ENCODE measurements around the gene RAD50. TPM values are rescaled to one million over a fixed set of nuclear protein-coding genes. Genes with fewer than 3 reads are reported as not detected.
"Not testable (repeated sequence)": the region's sequence is repeated elsewhere in the genome, so short reads cannot be mapped to it uniquely, and the experiment has no call there.

Gene RAD50
- total RNA-seq, 1 donor from 2014 or later: 37.4 TPM

DNA sequence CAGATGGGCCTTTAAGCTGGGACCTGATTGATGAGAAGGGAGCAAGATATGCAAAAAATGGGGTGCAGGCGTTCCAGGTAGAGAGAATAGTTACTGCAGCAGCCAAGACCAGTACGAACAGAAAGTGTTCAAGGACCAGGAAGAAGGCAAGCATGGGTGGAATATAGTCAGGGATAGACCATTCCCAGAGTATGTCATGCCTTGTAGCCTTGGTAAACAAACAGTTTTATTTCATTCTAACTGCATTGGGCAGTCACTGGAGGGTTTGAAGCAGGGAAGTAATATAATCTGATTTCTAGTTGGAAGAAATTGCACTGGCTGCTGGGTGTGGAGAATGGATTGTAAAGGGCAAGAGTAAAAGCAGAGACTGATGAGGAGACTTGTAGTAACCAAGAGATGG is 70.7 kb downstream of the RAD50 start:
- H3K36me3 Mint-ChIP-seq (ENCODE audit: low read depth): peaks cover 54% of the 10 kb centered on the region
- H3K4me1 Mint-ChIP-seq: peaks cover 39% of the 10 kb centered on the region
- intact Hi-C loops (cut with micrococcal nuclease): no loop called here

DNA sequence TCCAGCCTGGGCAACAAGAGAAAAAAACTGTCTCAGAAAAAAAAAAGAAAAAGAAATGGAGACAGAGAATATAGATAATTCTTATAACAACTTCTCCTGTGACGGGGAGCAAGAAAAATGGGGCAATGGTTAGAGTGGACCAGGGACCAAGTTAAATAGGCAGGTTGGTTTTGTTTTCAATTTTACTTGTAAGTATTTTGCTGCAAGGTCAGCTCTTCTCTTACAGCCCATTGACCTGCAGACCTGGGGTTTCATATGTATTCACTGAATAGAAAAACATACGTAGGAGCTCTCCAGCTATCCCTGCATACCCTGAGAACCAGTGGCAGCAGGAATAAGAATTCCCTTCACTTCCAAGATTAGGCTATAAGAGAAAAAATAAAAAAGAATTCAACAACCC is 72.0 kb downstream of the RAD50 start:
- intact Hi-C loops (cut with micrococcal nuclease): no loop called here
- no peak for DNase-seq
- no peak overlapping the region for H3K4me3 Mint-ChIP-seq
- H3K9me3 Mint-ChIP-seq: no peaks in the 10 kb centered on the region
- H3K27me3 Mint-ChIP-seq: no peaks in the 10 kb centered on the region
- peaks cover 47% of the 10 kb centered on the region for H3K36me3 Mint-ChIP-seq (ENCODE audit: low read depth)
- peaks cover 35% of the 10 kb centered on the region for H3K4me1 Mint-ChIP-seq
- H3K27ac Mint-ChIP-seq: peak overlapping the region; percentile 86

More for the DNA sequence above, 70.7 kb downstream of the RAD50 start:
- peak overlapping the region; percentile 29 for H3K27ac Mint-ChIP-seq
- no peak for DNase-seq
- no peak overlapping the region for H3K4me3 Mint-ChIP-seq
- H3K27me3 Mint-ChIP-seq: no peaks in the 10 kb centered on the region
- no peaks in the 10 kb centered on the region for H3K9me3 Mint-ChIP-seq

DNA sequence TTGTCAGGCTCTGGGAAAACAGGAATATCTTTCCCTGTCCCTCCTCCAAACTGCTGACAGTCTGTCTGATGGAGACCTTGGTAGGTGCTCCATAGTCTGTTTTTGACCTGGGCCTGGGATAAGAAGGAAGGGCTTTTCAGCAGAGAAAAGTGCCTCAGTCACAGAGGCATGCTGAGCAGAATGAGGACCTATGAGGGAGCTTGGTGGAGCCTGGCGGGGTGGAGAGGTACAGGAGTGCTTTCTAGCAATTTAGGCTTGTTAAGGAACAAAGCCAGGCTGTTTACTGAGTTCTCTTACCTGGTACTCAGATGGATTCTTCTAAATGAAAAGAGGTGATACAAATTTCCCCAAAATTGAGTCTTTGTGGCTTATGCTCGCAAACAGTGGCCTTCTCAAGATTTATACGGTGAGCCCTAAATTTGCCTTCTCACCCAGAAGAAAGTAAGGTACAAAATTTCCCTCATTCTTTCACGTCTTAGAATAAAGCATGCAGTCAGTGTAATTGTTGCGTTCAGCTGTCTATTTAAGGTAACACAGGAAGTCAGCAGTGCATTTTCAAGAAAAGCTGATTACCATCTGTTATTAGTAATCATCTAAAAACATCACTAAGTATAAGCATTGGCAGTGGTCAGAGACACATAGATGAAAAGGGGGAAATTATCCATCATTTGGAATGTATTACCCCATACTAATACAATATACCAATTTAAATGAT is 72.6 kb downstream of the RAD50 start:
- Mint-ChIP-seq H3K4me3 (peak overlapping the region; percentile 28), H3K27ac (peak overlapping the region; percentile 86), H3K4me1 (peaks cover 36% of the 10 kb centered on the region), H3K36me3 (ENCODE audit: low read depth) (peaks cover 52% of the 10 kb centered on the region), H3K9me3 (no peaks in the 10 kb centered on the region), H3K27me3 (no peaks in the 10 kb centered on the region)
- DNase-seq: peak; percentile 65
- intact Hi-C loops (cut with micrococcal nuclease): no loop called here

DNA sequence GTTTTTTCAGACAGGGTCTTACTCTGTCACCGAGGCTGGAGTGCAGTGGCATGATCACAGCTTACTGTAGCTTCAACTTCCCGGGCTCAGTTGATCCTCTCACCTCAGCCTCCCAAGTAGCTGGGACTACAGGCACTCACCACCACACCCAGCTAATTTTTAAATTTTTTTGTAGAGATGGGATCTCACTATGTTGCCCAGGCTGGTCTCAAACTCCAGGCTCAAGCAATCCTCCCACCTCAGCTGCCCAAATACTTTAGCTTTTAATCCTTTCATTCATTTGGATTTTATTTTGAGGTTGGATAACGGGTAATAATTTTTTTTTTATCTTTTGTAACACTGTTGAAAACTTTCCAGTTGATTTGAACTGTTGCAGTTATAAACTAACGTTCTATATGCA is 76.8 kb downstream of the RAD50 start:
- peaks cover 61% of the 10 kb centered on the region for H3K4me1 Mint-ChIP-seq
- DNase-seq; intact Hi-C loops (cut with micrococcal nuclease); H3K27me3 Mint-ChIP-seq; H3K9me3 Mint-ChIP-seq; H3K4me3 Mint-ChIP-seq: not testable (repeated sequence)
- peaks cover 62% of the 10 kb centered on the region for H3K36me3 Mint-ChIP-seq (ENCODE audit: low read depth)
- H3K27ac Mint-ChIP-seq: peak overlapping the region; percentile 29

DNA sequence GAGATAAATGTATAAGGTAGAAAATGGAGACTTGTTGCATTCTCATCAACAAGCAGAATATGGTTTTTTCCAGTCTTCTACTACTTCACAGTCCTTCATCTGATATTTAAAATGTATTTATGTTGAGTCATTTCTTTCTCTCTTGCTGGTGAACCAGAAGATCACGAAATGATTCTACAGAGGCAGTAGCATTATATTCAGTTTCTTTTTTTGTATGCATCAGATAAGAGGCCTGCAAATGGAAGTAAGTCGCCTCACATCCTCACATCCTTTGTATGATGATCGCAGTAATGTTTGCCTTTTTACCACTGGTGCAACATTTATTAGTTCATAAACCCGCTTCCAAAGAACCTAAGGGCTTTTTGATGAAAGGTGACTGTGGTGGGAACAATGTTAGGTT is 79.1 kb downstream of the RAD50 start:
- Mint-ChIP-seq H3K4me3 (peak overlapping the region; percentile 47), H3K36me3 (ENCODE audit: low read depth) (peaks cover 66% of the 10 kb centered on the region), H3K27me3 (no peaks in the 10 kb centered on the region), H3K4me1 (peaks cover 65% of the 10 kb centered on the region), H3K9me3 (no peaks in the 10 kb centered on the region), H3K27ac (peak overlapping the region; percentile 92)
- intact Hi-C loops (cut with micrococcal nuclease): loop anchor here (1.0 to 5.0 kb wide), 7 partner anchors 13 to 614 kb away; partner anchors contain the start of gene IL13
- peak; percentile 77 for DNase-seq

DNA sequence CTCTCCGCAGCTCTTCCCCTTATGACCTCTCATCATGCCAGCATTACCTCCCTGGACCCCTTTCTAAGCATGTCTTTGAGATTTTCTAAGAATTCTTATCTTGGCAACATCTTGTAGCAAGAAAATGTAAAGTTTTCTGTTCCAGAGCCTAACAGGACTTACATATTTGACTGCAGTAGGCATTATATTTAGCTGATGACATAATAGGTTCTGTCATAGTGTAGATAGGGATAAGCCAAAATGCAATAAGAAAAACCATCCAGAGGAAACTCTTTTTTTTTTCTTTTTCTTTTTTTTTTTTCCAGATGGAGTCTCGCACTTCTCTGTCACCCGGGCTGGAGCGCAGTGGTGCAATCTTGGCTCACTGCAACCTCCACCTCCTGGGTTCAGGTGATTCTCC is 80.5 kb downstream of the RAD50 start:
- peaks cover 65% of the 10 kb centered on the region for H3K36me3 Mint-ChIP-seq (ENCODE audit: low read depth)
- H3K4me3 Mint-ChIP-seq: peak overlapping the region; percentile 35
- H3K27ac Mint-ChIP-seq: peak overlapping the region; percentile 88
- intact Hi-C loops (cut with micrococcal nuclease): loop anchor here (5.0 kb wide), 2 partner anchors 40 to 615 kb away; no protein-coding TSS in a partner anchor
- no peak for DNase-seq
- peaks cover 68% of the 10 kb centered on the region for H3K4me1 Mint-ChIP-seq
- H3K9me3 Mint-ChIP-seq: no peaks in the 10 kb centered on the region
- H3K27me3 Mint-ChIP-seq: no peaks in the 10 kb centered on the region

DNA sequence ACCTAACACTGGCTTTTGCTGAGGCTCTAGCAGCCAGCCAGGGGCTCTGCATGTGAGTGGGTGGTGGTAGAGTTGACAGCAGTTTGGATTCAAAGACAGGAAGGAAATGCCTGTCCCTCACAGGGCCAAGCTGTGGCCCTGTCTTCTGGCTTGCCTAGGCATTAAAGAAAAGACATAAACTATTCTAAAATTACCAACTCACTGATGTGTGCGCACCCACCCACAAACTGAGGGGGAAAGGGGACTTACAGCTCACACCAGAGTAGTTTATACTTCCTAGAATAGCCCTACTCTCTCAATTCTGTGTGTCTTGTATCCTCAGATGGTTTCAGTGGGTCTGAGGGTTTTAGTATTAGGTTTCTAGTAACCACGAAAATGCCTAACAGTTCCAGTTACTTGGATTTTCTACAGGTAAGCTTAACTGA is 82.9 kb downstream of the RAD50 start:
- Mint-ChIP-seq H3K4me1 (peaks cover 72% of the 10 kb centered on the region), H3K27ac (peak overlapping the region; percentile 86)

DNA sequence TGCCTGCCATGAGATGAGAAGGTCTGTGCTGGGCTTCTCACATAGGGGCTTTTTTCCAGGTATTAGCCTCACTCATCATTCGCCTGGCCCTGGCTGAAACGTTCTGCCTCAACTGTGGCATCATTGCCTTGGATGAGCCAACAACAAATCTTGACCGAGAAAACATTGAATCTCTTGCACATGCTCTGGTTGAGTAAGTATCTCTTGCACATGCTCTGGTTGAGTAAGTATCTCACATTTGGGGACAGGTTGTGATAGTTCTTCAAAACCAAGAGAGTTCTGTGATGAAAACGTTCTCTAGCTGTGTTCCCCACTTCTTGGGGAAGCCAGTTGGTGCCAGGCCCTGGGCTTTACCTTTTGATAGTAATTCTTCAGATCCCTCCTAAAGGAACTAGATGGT is 83.8 kb downstream of the RAD50 start:
- no peak for DNase-seq
- Mint-ChIP-seq H3K27ac (peak overlapping the region; percentile 86), H3K4me1 (peaks cover 64% of the 10 kb centered on the region), H3K9me3 (no peaks in the 10 kb centered on the region), H3K4me3 (peak overlapping the region; percentile 52), H3K36me3 (ENCODE audit: low read depth) (peaks cover 76% of the 10 kb centered on the region), H3K27me3 (no peaks in the 10 kb centered on the region)
- intact Hi-C loops (cut with micrococcal nuclease): loop anchor here (1.0 to 5.0 kb wide), 10 partner anchors 17 to 538 kb away; partner anchors contain the start of gene KIF3A

More for the DNA sequence above, 82.9 kb downstream of the RAD50 start:
- H3K27me3 Mint-ChIP-seq: no peaks in the 10 kb centered on the region
- H3K9me3 Mint-ChIP-seq: no peaks in the 10 kb centered on the region
- DNase-seq: peak; percentile 77
- intact Hi-C loops (cut with micrococcal nuclease): loop anchor here (2.0 to 5.0 kb wide), 9 partner anchors 38 to 617 kb away; partner anchors contain the start of gene KIF3A
- H3K4me3 Mint-ChIP-seq: peak overlapping the region; percentile 52
- H3K36me3 Mint-ChIP-seq (ENCODE audit: low read depth): peaks cover 72% of the 10 kb centered on the region

DNA sequence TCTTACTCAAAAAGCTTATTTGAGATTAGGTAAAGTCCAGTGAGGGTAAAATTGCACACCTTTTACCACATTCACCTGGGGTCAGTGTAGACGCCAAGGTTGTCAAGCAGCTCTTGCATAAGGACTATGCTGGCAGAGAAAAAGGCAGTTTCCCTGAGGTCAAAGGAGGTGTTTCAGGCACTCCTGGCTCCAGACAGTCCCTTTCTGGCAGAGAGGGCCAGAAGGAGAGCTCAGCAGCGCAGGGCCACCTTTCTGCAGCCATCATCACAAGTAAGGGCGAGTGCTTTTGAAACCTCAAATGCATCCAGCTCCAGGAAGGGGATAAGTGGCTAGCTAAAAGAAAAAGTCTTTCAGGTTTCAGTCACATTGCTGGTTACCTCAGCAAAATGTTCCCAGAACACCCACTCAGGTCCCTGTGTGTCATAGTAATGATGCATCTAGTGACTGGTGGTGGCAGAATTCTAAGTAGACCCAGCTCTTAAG is 84.5 kb downstream of the RAD50 start:
- peak overlapping the region; percentile 52 for H3K4me3 Mint-ChIP-seq
- peak; percentile 76 for DNase-seq
- H3K4me1 Mint-ChIP-seq: peaks cover 60% of the 10 kb centered on the region
- H3K27me3 Mint-ChIP-seq: no peaks in the 10 kb centered on the region
- intact Hi-C loops (cut with micrococcal nuclease): loop anchor here (1.0 to 5.0 kb wide), 10 partner anchors 16 to 539 kb away; partner anchors contain the start of gene KIF3A
- no peaks in the 10 kb centered on the region for H3K9me3 Mint-ChIP-seq
- H3K27ac Mint-ChIP-seq: peak overlapping the region; percentile 86
- peaks cover 77% of the 10 kb centered on the region for H3K36me3 Mint-ChIP-seq (ENCODE audit: low read depth)

DNA sequence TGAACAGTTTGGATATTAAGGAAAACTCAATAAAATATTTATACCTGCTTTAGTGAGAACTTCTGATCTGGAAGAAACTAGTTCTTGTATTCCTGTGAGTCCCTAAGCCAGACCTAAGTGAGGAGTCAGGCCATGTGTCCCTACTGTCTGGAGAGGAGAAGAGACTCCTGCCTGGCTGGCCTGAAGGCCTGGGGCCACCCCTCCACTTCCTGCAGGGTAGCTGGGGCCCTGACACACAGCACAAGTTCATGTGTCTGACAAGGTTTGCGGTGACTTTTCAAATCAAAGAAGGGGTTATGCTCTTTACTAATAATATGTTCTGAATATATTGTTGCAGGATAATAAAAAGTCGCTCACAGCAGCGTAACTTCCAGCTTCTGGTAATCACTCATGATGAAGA is 85.1 kb downstream of the RAD50 start:
- Mint-ChIP-seq H3K9me3 (no peaks in the 10 kb centered on the region), H3K4me3 (peak overlapping the region; percentile 38), H3K27me3 (no peaks in the 10 kb centered on the region), H3K4me1 (peaks cover 56% of the 10 kb centered on the region), H3K27ac (peak overlapping the region; percentile 86), H3K36me3 (ENCODE audit: low read depth) (peaks cover 77% of the 10 kb centered on the region)
- intact Hi-C loops (cut with micrococcal nuclease): loop anchor here (1.0 to 5.0 kb wide), 10 partner anchors 15 to 540 kb away; partner anchors contain the start of gene KIF3A
- no peak for DNase-seq

DNA sequence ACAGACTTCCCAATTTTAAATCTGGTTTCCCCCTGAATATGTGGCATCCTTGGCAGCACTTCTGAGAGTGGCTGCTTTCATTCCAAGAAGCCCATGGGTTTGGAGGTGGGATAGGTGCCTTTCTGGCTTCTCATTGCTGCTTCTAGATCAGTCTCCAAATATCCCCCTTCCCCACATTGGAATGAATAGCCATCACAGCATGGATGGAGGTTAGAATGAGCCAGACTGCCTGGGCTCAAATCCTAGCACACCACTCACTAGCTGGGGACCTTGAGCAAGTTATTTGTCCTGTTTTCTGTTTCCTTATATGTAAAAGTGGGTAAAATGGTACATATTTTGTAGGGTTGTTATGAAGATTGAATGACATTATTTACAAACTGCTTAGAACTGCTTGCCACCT is 87.4 kb downstream of the RAD50 start:
- peaks cover 76% of the 10 kb centered on the region for H3K36me3 Mint-ChIP-seq (ENCODE audit: low read depth)
- H3K4me1 Mint-ChIP-seq: peaks cover 41% of the 10 kb centered on the region
- no peaks in the 10 kb centered on the region for H3K27me3 Mint-ChIP-seq
- H3K4me3 Mint-ChIP-seq: no peak overlapping the region
- DNase-seq: no peak
- peaks cover 11% of the 10 kb centered on the region for H3K9me3 Mint-ChIP-seq
- intact Hi-C loops (cut with micrococcal nuclease): loop anchor here (5.0 kb wide), 3 partner anchors 178 to 542 kb away; no protein-coding TSS in a partner anchor
- H3K27ac Mint-ChIP-seq: no peak overlapping the region

DNA sequence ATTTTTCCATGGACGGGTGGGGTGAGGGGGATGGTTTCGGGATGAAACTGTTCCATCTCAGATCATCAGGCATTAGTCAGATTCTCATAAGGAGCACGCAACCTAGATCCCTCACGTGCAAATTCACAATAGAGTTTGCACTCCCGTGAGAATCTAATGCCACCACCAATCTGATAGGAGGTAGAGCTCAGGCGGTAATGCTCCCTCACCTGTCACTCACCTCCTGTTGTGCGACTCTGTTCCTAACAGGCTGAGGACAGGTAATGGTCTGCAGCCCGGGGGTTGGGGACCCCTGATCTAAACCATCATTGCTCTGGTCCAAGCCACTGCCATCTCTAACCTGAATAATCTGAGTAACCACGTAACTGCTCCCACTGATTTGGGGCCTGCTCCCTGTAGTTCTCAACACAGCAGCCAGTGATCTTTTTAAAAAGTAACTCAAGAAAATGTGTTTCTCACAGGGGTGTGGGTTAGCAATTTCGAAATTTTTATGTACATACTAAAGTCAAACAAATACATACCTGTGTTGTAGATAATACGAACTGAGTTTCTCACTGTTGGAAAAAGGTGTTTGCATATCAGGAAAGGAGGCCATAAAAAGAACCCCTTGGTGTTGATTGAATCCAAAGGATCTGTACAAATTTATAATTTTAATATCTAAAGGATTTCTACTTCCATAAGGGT is 89.9 kb downstream of the RAD50 start:
- Mint-ChIP-seq H3K27me3 (no peaks in the 10 kb centered on the region), H3K4me1 (peaks cover 22% of the 10 kb centered on the region), H3K4me3 (no peak overlapping the region), H3K36me3 (ENCODE audit: low read depth) (peaks cover 57% of the 10 kb centered on the region), H3K27ac (no peak overlapping the region), H3K9me3 (peaks cover 12% of the 10 kb centered on the region)
- intact Hi-C loops (cut with micrococcal nuclease): no loop called here
- DNase-seq: peak; percentile 51

DNA sequence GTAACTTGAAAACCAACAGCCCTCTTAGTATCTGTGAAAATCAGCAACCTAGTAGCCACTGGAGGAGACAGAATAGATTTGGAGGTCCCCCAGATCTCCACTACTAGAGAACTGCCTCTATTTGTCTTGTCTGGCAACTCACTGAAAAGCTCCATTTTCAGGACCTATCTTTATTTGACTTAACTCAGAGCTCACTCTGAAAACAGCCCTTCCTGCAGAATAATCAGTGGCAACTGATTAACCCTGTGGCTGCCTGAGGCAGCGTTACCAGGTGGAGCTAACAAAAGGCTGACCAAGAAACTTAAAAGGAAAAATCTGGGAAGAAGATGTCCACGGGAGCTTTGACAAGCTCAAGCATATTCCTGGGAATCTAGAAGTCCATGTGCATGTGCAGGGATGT is 90.7 kb downstream of the RAD50 start:
- Mint-ChIP-seq H3K27me3 (peaks cover 5% of the 10 kb centered on the region), H3K36me3 (ENCODE audit: low read depth) (peaks cover 54% of the 10 kb centered on the region), H3K4me1 (peaks cover 18% of the 10 kb centered on the region), H3K4me3 (no peak overlapping the region), H3K9me3 (peaks cover 16% of the 10 kb centered on the region), H3K27ac (no peak overlapping the region)
- DNase-seq: no peak
- intact Hi-C loops (cut with micrococcal nuclease): no loop called here

DNA sequence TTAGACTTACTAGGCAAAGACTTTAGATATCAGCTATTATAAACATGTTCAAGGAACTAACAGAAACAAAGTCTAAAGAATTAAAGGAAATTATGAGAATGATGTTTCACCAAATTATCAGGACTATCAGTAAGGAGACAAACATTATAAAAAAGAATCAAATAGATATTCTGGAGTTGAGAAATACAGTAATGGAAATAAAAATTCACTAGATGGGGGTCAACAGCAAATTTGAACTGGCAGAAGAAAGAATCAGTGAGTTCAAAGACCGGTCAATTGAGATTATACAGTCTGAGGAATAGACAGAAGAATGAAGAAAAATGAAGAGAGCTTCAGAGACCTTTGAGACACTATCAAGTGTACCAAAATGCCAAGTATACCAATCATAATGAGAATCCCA is 91.6 kb downstream of the RAD50 start:
- H3K36me3 Mint-ChIP-seq (ENCODE audit: low read depth): peaks cover 46% of the 10 kb centered on the region
- intact Hi-C loops (cut with micrococcal nuclease): no loop called here
- H3K27me3 Mint-ChIP-seq: peaks cover 5% of the 10 kb centered on the region
- no peak for DNase-seq
- H3K27ac Mint-ChIP-seq: no peak overlapping the region
- no peak overlapping the region for H3K4me3 Mint-ChIP-seq
- peaks cover 16% of the 10 kb centered on the region for H3K9me3 Mint-ChIP-seq
- H3K4me1 Mint-ChIP-seq: peaks cover 9% of the 10 kb centered on the region

Measured in activated CD4-positive, alpha-beta T cell treated with anti-CD3 and anti-CD28 coated beads, Interleukin-2, amount 10 ng/mL, durations not matched to agents 24 days and 14 days (primary cell).